ENCODE results near the gene PRAME. TPM values are rescaled to one million over a fixed set of nuclear protein-coding genes. Genes with fewer than 3 reads are reported as not detected.
"Not testable (repeated sequence)": the region's sequence is repeated elsewhere in the genome, so short reads cannot be mapped to it uniquely, and the experiment has no call there.

PRAME gene
- total RNA-seq, 1 donor from 2014 or later, result not detected

DNA sequence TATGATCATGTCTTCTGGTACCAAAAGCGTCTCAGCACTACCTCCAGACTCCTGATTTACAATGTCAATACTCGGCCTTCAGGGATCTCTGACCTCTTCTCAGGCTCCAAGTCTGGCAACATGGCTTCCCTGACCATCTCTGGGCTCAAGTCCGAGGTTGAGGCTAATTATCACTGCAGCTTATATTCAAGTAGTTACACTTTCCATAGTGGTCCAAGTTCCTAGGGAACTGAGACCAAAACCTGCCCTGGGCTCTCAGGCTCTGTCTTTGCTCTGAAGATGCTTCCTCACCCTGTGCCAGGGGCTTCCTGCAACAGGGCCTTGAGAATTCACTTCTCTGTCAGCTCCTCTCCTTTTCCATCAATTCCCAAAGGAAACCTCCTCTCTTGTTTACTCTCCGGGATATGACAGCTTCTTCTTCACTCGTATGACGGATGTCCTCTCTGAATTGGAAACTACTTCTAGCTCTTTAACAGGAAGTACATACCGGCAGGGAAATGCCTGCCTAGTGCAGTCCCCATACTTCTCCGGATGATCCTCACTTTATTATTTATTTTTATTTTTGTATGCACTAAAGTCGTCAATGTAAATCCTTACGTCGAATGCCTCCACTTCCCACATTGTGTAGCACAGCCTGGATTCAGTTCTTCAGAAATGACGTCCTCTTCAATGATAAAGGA, 29.6 kb upstream of the PRAME start:
- TF ChIP-seq POLR2AphosphoS5 (IDR thresholded peaks at IDR 0.05; ENCODE audit: insufficient read depth in 1 of 2, low read depth in 1 of 2) (no peak), POLR2A (IDR thresholded peaks at IDR 0.05) (no peak)
- TF ChIP-seq, protein P1, sequence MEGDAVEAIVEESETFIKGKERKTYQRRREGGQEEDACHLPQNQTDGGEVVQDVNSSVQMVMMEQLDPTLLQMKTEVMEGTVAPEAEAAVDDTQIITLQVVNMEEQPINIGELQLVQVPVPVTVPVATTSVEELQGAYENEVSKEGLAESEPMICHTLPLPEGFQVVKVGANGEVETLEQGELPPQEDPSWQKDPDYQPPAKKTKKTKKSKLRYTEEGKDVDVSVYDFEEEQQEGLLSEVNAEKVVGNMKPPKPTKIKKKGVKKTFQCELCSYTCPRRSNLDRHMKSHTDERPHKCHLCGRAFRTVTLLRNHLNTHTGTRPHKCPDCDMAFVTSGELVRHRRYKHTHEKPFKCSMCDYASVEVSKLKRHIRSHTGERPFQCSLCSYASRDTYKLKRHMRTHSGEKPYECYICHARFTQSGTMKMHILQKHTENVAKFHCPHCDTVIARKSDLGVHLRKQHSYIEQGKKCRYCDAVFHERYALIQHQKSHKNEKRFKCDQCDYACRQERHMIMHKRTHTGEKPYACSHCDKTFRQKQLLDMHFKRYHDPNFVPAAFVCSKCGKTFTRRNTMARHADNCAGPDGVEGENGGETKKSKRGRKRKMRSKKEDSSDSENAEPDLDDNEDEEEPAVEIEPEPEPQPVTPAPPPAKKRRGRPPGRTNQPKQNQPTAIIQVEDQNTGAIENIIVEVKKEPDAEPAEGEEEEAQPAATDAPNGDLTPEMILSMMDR (IDR thresholded peaks at IDR 0.05), result no peak
- Histone ChIP-seq H3K4me1 (no peaks in the 10 kb centered on the region), H3K9me3 (no peaks in the 10 kb centered on the region), H3K36me3 (no peaks in the 10 kb centered on the region), H3K4me3 (no peak overlapping the region), H3K27me3 (no peaks in the 10 kb centered on the region), H3K27ac (no peak overlapping the region)
- intact Hi-C loops (cut with DNase I), result no loop called here
- peak in 1 of 2 donors; percentile 70 for DNase-seq (ENCODE audit: extremely low spot score in 2 of 2)

- intact Hi-C loops (cut with DNase I), result no loop called here
- H3K4me3 ChIP-seq, result no peak overlapping the region
- TF ChIP-seq, protein P1 (IDR thresholded peaks at IDR 0.05), result no peak
- TF ChIP-seq POLR2A (IDR thresholded peaks at IDR 0.05), result no peak
- no peak for TF ChIP-seq POLR2AphosphoS5 (IDR thresholded peaks at IDR 0.05; ENCODE audit: insufficient read depth in 1 of 2, low read depth in 1 of 2)
These were observed 28.6 kb upstream of the PRAME start for GRCh38 chr22:22587577-22588188.

GRCh38 chr22:22584722-22585121, 25.7 kb upstream of the PRAME start:
- intact Hi-C loops (cut with DNase I), result no loop called here
- Histone ChIP-seq H3K27me3 (no peaks in the 10 kb centered on the region), H3K4me1 (no peaks in the 10 kb centered on the region), H3K36me3 (no peaks in the 10 kb centered on the region), H3K9me3 (no peaks in the 10 kb centered on the region), H3K4me3 (no peak overlapping the region), H3K27ac (no peak overlapping the region)
- DNase-seq (ENCODE audit: extremely low spot score in 2 of 2), result no peak
- no peak for TF ChIP-seq POLR2AphosphoS5 (IDR thresholded peaks at IDR 0.05; ENCODE audit: insufficient read depth in 1 of 2, low read depth in 1 of 2)
- TF ChIP-seq, protein P1 (IDR thresholded peaks at IDR 0.05), result no peak
- TF ChIP-seq POLR2A (IDR thresholded peaks at IDR 0.05), result no peak

More at GRCh38 chr22:22587577-22588188, 28.6 kb upstream of the PRAME start:
- Histone ChIP-seq H3K4me1 (no peaks in the 10 kb centered on the region), H3K27me3 (no peaks in the 10 kb centered on the region), H3K27ac (no peak overlapping the region), H3K9me3 (no peaks in the 10 kb centered on the region), H3K36me3 (no peaks in the 10 kb centered on the region)
- peak in 1 of 2 donors; percentile 67 for DNase-seq (ENCODE audit: extremely low spot score in 2 of 2)

- no peak for TF ChIP-seq POLR2AphosphoS5 (IDR thresholded peaks at IDR 0.05; ENCODE audit: insufficient read depth in 1 of 2, low read depth in 1 of 2)
- Histone ChIP-seq H3K27ac (no peak overlapping the region), H3K36me3 (no peaks in the 10 kb centered on the region), H3K9me3 (no peaks in the 10 kb centered on the region), H3K4me1 (no peaks in the 10 kb centered on the region), H3K4me3 (no peak overlapping the region), H3K27me3 (no peaks in the 10 kb centered on the region)
- intact Hi-C loops (cut with DNase I), result no loop called here
- no peak for DNase-seq (ENCODE audit: extremely low spot score in 2 of 2)
These were observed 24.0 kb upstream of the PRAME start for GRCh38 chr22:22583030-22583429.

- H3K27me3 ChIP-seq; DNase-seq (ENCODE audit: extremely low spot score in 2 of 2); H3K4me1 ChIP-seq; H3K36me3 ChIP-seq; H3K4me3 ChIP-seq; H3K9me3 ChIP-seq; intact Hi-C loops (cut with DNase I); H3K27ac ChIP-seq: not testable (repeated sequence)
These were observed 22.5 kb upstream of the PRAME start for GRCh38 chr22:22581524-22581923.
